ENCODE data around the gene OPCML.

OPCML gene

DNA sequence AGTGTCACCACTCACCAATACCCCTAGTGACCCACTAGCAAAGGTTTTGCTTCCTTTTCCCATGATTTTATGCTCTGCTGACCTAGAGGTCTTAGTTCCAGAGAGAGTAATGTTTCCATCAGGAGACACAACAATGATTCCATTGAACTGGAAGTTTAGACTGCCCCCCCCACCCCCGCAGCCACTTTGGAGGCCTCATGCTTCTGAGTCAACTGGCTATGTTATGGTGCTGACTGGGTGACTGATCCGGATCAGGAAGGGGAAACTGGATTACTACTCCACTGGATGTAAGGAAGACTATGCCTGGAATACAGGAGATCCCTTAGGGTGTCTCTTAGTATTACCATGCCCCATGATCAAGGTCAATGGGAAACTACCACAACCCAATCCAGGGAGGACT is 633.6 kb downstream of the OPCML start:
- TF ChIP-seq, protein P1, sequence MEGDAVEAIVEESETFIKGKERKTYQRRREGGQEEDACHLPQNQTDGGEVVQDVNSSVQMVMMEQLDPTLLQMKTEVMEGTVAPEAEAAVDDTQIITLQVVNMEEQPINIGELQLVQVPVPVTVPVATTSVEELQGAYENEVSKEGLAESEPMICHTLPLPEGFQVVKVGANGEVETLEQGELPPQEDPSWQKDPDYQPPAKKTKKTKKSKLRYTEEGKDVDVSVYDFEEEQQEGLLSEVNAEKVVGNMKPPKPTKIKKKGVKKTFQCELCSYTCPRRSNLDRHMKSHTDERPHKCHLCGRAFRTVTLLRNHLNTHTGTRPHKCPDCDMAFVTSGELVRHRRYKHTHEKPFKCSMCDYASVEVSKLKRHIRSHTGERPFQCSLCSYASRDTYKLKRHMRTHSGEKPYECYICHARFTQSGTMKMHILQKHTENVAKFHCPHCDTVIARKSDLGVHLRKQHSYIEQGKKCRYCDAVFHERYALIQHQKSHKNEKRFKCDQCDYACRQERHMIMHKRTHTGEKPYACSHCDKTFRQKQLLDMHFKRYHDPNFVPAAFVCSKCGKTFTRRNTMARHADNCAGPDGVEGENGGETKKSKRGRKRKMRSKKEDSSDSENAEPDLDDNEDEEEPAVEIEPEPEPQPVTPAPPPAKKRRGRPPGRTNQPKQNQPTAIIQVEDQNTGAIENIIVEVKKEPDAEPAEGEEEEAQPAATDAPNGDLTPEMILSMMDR (IDR thresholded peaks at IDR 0.05; ENCODE audit: control insufficient read depth, insufficient read depth, low read depth, low read length, missing control alignments) = no peak
- no peak overlapping the region for H3K4me3 ChIP-seq (ENCODE audit: control insufficient read depth, low read depth, low read length)
- DNase-seq (ENCODE audit: low read depth) = no peak

DNA sequence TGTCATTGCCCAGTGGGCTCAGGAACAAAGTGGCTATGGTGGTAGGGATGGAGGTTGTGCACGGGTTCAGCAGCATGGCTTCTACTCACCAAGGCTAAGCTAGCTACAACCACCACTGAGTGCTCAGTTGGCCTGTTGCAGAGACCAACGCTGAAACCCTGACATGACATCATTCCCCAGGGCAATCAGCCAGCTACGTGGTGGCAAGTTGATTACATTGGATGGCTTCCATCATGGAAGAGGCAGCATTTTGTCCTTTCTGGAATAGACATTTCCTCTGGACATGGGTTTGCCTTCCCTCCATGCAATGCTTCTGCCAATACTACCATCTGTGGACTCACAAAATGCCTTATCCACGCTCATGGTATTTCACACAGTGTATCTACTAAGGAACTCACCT is 634.3 kb downstream of the OPCML start:
- no peak overlapping the region for H3K4me3 ChIP-seq (ENCODE audit: control insufficient read depth, low read depth, low read length)
- TF ChIP-seq, protein P1 (IDR thresholded peaks at IDR 0.05; ENCODE audit: control insufficient read depth, insufficient read depth, low read depth, low read length, missing control alignments) = no peak
- no peak for DNase-seq (ENCODE audit: low read depth)

DNA sequence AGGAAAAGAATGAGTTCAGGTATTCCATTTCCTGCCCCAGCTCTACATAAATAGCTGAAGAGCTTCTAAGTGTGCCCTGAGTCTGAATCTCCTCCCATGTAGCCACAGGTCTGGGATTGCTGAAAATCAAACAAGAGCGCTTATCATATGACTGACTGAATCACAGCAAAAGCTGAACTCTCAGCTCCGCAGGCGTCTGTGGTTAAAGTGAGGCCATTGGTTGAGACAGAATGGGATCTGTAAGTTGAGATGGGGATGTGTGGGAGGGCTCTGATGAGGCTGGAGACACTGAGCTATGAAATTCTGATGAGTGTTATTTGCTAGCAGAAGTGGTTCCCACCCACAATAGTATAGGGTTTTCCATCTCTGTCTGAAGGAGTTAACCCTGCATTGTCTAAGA is 637.0 kb downstream of the OPCML start:
- DNase-seq (ENCODE audit: low read depth) = peak; percentile 38
- TF ChIP-seq, protein P1 (IDR thresholded peaks at IDR 0.05; ENCODE audit: control insufficient read depth, insufficient read depth, low read depth, low read length, missing control alignments) = no peak
- no peak overlapping the region for H3K4me3 ChIP-seq (ENCODE audit: control insufficient read depth, low read depth, low read length)

DNA sequence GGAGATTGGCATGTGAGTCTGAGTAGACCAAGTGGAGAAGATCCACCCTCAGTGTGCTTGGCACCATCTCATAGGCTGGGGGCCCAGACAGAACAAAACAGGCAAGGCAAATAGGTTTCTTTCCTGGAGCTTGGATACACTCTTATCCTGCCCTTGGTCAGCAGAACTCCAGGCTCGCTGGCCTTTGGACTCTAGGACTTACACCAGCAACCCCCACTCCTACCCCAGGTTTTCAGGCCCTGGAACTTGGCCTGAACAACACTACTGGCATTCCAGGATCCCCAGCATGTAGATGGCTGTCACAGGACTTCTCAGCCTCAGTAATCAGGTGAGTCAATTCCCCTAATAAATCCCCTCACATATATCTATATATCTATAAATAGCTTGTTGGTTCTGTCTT is 637.7 kb downstream of the OPCML start:
- TF ChIP-seq, protein P1 (IDR thresholded peaks at IDR 0.05; ENCODE audit: control insufficient read depth, insufficient read depth, low read depth, low read length, missing control alignments) = no peak
- DNase-seq (ENCODE audit: low read depth) = no peak
- H3K4me3 ChIP-seq (ENCODE audit: control insufficient read depth, low read depth, low read length) = no peak overlapping the region

DNA sequence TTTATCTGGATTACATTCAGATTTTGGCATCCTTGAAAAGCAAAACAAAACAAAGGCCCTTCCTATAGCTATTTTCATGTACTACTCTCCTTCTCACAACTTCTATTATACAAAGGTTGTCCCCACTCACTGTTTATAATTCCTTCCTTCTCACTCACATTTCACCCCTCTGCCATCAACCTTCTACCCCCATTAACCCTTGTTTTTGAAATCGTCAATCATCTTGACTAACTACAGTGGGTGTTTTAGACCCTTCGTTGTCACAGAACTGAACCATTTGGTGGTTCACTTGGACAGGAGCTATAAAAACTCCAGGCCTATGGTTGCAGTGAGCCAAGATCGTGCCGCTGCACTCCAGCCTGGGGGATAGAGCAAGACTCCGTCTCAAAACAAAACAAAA is 639.4 kb downstream of the OPCML start:
- TF ChIP-seq, protein P1 (IDR thresholded peaks at IDR 0.05; ENCODE audit: control insufficient read depth, insufficient read depth, low read depth, low read length, missing control alignments) = no peak
- no peak for DNase-seq (ENCODE audit: low read depth)
- H3K4me3 ChIP-seq (ENCODE audit: control insufficient read depth, low read depth, low read length) = no peak overlapping the region

DNA sequence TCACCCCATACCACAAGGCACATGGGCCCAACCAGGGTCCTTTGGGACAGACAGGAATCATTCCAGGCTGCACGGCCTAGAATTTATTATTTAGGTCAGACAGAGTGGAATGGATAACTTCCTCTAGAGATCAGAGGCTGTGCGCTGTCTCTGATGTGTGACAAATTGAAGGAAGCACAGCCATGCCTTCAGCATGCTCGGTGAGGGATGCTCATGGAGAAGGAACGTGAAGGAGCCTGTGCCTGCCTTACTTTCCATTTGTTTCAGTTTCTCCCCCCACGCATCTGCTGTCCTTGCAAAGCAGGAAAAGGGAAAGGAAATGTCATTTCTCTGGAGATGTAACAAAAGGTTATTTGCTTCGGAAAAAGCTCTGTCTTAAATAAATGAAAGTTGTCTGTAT is 644.1 kb downstream of the OPCML start:
- TF ChIP-seq, protein P1 (IDR thresholded peaks at IDR 0.05; ENCODE audit: control insufficient read depth, insufficient read depth, low read depth, low read length, missing control alignments) = no peak
- DNase-seq (ENCODE audit: low read depth) = no peak
- no peak overlapping the region for H3K4me3 ChIP-seq (ENCODE audit: control insufficient read depth, low read depth, low read length)

DNA sequence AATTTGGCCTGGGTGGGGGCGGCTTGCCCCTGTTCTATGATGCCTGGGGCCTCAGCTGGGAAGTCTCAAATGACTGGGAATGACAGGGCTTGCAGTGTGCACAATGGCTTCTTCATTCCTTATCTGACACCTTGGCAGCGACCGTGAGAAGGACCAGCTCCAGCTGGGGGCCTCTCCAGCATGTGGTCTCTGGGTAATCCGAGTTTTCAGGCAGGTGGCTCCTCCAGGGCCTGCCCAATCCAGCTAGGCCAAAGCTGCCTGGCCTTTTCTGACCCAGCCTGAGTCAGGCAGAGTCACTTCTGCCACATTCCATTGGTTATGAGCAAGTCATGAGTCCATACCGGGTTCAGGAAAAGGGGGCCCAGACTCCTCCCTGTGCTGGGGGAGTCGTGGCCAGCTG is 646.0 kb downstream of the OPCML start:
- H3K4me3 ChIP-seq (ENCODE audit: control insufficient read depth, low read depth, low read length) = no peak overlapping the region
- no peak for DNase-seq (ENCODE audit: low read depth)
- TF ChIP-seq, protein P1 (IDR thresholded peaks at IDR 0.05; ENCODE audit: control insufficient read depth, insufficient read depth, low read depth, low read length, missing control alignments) = no peak

All from AG09309 (cell line).